GM04503 (cell line): ENCODE data around the gene SLC44A4.
"Not testable (repeated sequence)": the region's sequence is repeated elsewhere in the genome, so short reads cannot be mapped to it uniquely, and the experiment has no call there.

ENCODE experiments used
- DNase-seq: peaks from one replicate; pipeline ENCODE4 v3.0.0-alpha.2; 2012; ENCODE audit warnings: low read depth

SLC44A4 gene

GRCh38 chr6:31858707-31859106, 20.1 kb downstream of the SLC44A4 start:
- DNase-seq: no peak

- not testable (repeated sequence) for DNase-seq
Measured at GRCh38 chr6:31857774-31858173, 21.0 kb downstream of the SLC44A4 start.

- not testable (repeated sequence) for DNase-seq
Measured at GRCh38 chr6:31851980-31852718, 26.6 kb downstream of the SLC44A4 start.

GRCh38 chr6:31851485-31851832, 27.3 kb downstream of the SLC44A4 start:
- DNase-seq: no peak

- DNase-seq: no peak
Measured at GRCh38 chr6:31850765-31851484, 27.9 kb downstream of the SLC44A4 start.

GRCh38 chr6:31847276-31847978, 31.4 kb downstream of the SLC44A4 start:
- no peak for DNase-seq

GRCh38 chr6:31844507-31844906, 34.3 kb downstream of the SLC44A4 start:
- no peak for DNase-seq

- no peak for DNase-seq
Measured at GRCh38 chr6:31842053-31842452, 36.7 kb downstream of the SLC44A4 start.

- not testable (repeated sequence) for DNase-seq
Measured at GRCh38 chr6:31839779-31840126, 39.0 kb downstream of the SLC44A4 start.

GRCh38 chr6:31838968-31839367, 39.8 kb downstream of the SLC44A4 start:
- no peak for DNase-seq

GRCh38 chr6:31838114-31838553, 40.7 kb downstream of the SLC44A4 start:
- not testable (repeated sequence) for DNase-seq

GRCh38 chr6:31837369-31838113, 41.3 kb downstream of the SLC44A4 start:
- DNase-seq: no peak

- no peak for DNase-seq
Measured at GRCh38 chr6:31836474-31837368, 42.1 kb downstream of the SLC44A4 start.

GRCh38 chr6:31836047-31836473, 42.7 kb downstream of the SLC44A4 start:
- DNase-seq: no peak

GRCh38 chr6:31834367-31835250, 44.2 kb downstream of the SLC44A4 start:
- peak; percentile 53 for DNase-seq

- DNase-seq: no peak
Measured at GRCh38 chr6:31831350-31832215, 47.2 kb downstream of the SLC44A4 start.

- DNase-seq: no peak
Measured at GRCh38 chr6:31830886-31831335, 47.9 kb downstream of the SLC44A4 start.

GRCh38 chr6:31829633-31830283, 49.0 kb downstream of the SLC44A4 start:
- no peak for DNase-seq
